ENCODE measurements around the gene PPP6R3. TPM values are rescaled to one million over a fixed set of nuclear protein-coding genes. Genes with fewer than 3 reads are reported as not detected.

PPP6R3 gene
- total RNA-seq, 4 donors from 2014 or later: 104 to 169 (median 118) TPM

GRCh38 chr11:68471360-68472340, 11.1 kb downstream of the PPP6R3 start:
- TF ChIP-seq, protein P1, sequence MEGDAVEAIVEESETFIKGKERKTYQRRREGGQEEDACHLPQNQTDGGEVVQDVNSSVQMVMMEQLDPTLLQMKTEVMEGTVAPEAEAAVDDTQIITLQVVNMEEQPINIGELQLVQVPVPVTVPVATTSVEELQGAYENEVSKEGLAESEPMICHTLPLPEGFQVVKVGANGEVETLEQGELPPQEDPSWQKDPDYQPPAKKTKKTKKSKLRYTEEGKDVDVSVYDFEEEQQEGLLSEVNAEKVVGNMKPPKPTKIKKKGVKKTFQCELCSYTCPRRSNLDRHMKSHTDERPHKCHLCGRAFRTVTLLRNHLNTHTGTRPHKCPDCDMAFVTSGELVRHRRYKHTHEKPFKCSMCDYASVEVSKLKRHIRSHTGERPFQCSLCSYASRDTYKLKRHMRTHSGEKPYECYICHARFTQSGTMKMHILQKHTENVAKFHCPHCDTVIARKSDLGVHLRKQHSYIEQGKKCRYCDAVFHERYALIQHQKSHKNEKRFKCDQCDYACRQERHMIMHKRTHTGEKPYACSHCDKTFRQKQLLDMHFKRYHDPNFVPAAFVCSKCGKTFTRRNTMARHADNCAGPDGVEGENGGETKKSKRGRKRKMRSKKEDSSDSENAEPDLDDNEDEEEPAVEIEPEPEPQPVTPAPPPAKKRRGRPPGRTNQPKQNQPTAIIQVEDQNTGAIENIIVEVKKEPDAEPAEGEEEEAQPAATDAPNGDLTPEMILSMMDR (IDR thresholded peaks at IDR 0.05; ENCODE audit: low read depth): no peak

GRCh38 chr11:68472778-68473177, 12.2 kb downstream of the PPP6R3 start:
- TF ChIP-seq, protein P1 (IDR thresholded peaks at IDR 0.05; ENCODE audit: low read depth): no peak

DNA sequence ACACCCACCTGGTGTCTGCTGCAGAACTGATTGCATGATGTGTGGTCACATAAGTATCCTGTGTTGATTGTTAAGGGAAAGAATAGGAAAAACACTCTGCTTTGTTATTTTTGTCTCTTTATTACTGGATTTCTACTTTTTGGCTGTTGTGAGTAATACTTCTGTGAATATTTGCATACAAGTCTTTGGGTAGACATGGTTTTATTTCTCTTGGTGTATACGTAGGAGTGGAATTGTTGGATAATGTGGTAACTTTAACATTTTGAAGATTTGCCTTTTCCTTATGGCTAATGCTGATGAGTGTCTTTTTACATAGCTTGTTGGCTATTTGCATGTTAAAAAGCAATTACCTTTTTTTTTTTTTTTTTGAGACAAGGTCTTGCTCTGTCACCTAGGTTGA, 13.1 kb downstream of the PPP6R3 start:
- TF ChIP-seq, protein P1 (IDR thresholded peaks at IDR 0.05; ENCODE audit: low read depth): no peak

- TF ChIP-seq, protein P1 (IDR thresholded peaks at IDR 0.05; ENCODE audit: low read depth): no peak
Measured at GRCh38 chr11:68479390-68479789, 18.8 kb downstream of the PPP6R3 start.

GRCh38 chr11:68480193-68480592, 19.6 kb downstream of the PPP6R3 start:
- TF ChIP-seq, protein P1 (IDR thresholded peaks at IDR 0.05; ENCODE audit: low read depth): no peak

- TF ChIP-seq, protein P1 (IDR thresholded peaks at IDR 0.05; ENCODE audit: low read depth): no peak
Measured at GRCh38 chr11:68480852-68481510, 20.4 kb downstream of the PPP6R3 start.
